SK-N-SH (cell line): ENCODE data around the gene KARS1. TPM values are rescaled to one million over a fixed set of nuclear protein-coding genes. Genes with fewer than 3 reads are reported as not detected.

Experiments
- CTCF ChIA-PET: fragments of 300-600, 350-600 bp; formaldehyde crosslinking; extraction: SDS; loops from one replicate; lab custom pipeline; 2021; lab: Yijun Ruan, JAX
- POLR2A ChIA-PET: fragments of 350-600 bp; sonication (Branson Sonifier 250); formaldehyde crosslinking; extraction: SDS; loops from one replicate; lab custom pipeline; 2020; ENCODE audit warnings: antibody characterized with exemption, inconsistent platforms; lab: Yijun Ruan, JAX
- DNase-seq: peaks from one replicate; pipeline ENCODE4 v3.0.0; 2012
- H2AFZ ChIP-seq: fragments of 200-600 bp; sonication (generic); 2 replicates; pipeline ENCODE4 v1.8.1; 2016; ENCODE audit warnings: antibody characterized with exemption, mild to moderate bottlenecking, low read depth
- H3F3A ChIP-seq: fragments of 200-600 bp; sonication (generic); replicated peaks from 2 replicates; pipeline ENCODE3; 2016; ENCODE audit warnings: antibody characterized with exemption, mild to moderate bottlenecking; ENCODE audit not compliant: insufficient read depth
- H3K27ac ChIP-seq, 2 experiments: fragments of 200-500 bp in 1 of 2; fragments of 200-600 bp in 1 of 2; sonication (Bioruptor generic) in 1 of 2; sonication (generic), shearing (Covaris generic) in 1 of 2; 2 replicates each; pipeline versions ENCODE4 v1.5.1 to v1.6.1; 2014 to 2016; ENCODE audit warnings: low read depth in 2 of 2, inconsistent platforms in 1 of 2, low read length in 1 of 2, mild to moderate bottlenecking in 1 of 2, mixed read lengths in 1 of 2
- H3K27me3 ChIP-seq: fragments of 200-600 bp; sonication (generic), shearing (Covaris generic); 2 replicates; pipeline ENCODE4 v1.6.1; 2016; ENCODE audit warnings: mixed run types; ENCODE audit not compliant: insufficient read depth
- H3K36me3 ChIP-seq, 2 experiments: fragments of 200-500 bp in 1 of 2; fragments of 200-600 bp in 1 of 2; sonication (Bioruptor generic) in 1 of 2; sonication (generic) in 1 of 2; replicated peaks in 1 of 2; 2 replicates each; pipeline versions ENCODE3 to v1.5.1; 2014 to 2016; ENCODE audit warnings: low read length in 1 of 2, mild to moderate bottlenecking in 1 of 2; ENCODE audit not compliant: insufficient read depth in 2 of 2, control insufficient read depth in 1 of 2
- H3K4me1 ChIP-seq, 2 experiments: fragments of 200-500 bp in 1 of 2; fragments of 200-600 bp in 1 of 2; sonication (Bioruptor generic) in 1 of 2; sonication (generic), shearing (Covaris generic) in 1 of 2; 2 replicates each; pipeline versions ENCODE4 v1.5.1 to v1.6.1; 2014 to 2016; ENCODE audit warnings: low read depth in 1 of 2, low read length in 1 of 2, mixed run types in 1 of 2; ENCODE audit not compliant: insufficient read depth in 2 of 2, control insufficient read depth in 1 of 2
- H3K4me2 ChIP-seq: fragments of 200-600 bp; sonication (generic), shearing (Covaris generic); 2 replicates; pipeline ENCODE4 v1.6.1; 2017; ENCODE audit warnings: mixed run types
- H3K4me3 ChIP-seq, 2 experiments: fragments of 200-500 bp in 1 of 2; fragments of 200-600 bp in 1 of 2; sonication (Bioruptor generic) in 1 of 2; sonication (generic), shearing (Covaris generic) in 1 of 2; 2 replicates each; pipeline versions ENCODE4 v1.5.1 to v1.8.1; 2014 to 2016; ENCODE audit warnings: low read depth in 2 of 2, inconsistent platforms in 1 of 2, low read length in 1 of 2, mild to moderate bottlenecking in 1 of 2, mixed read lengths in 1 of 2, moderate library complexity in 1 of 2
- H3K79me2 ChIP-seq: fragments of 200-600 bp; sonication (generic); 2 replicates; pipeline ENCODE4 v1.8.1; 2017; ENCODE audit warnings: mild to moderate bottlenecking; ENCODE audit not compliant: insufficient read depth
- H3K9ac ChIP-seq: fragments of 200-600 bp; sonication (generic); 2 replicates; pipeline ENCODE4 v1.6.1; 2017; ENCODE audit warnings: mixed run types
- H3K9me2 ChIP-seq: fragments of 200-600 bp; sonication (generic); 2 replicates; pipeline ENCODE4 v1.6.1; 2017; ENCODE audit warnings: mixed run types
- H3K9me3 ChIP-seq: fragments of 200-600 bp; sonication (generic); 2 replicates; pipeline ENCODE4 v1.6.1; 2017; ENCODE audit warnings: mixed run types, mild to moderate bottlenecking, moderate library complexity
- H4K20me1 ChIP-seq: fragments of 200-600 bp; sonication (generic); 2 replicates; pipeline ENCODE4 v1.6.1; 2017; ENCODE audit warnings: mild to moderate bottlenecking, mixed run types; ENCODE audit not compliant: insufficient read depth
- CHD2 ChIP-seq: fragments of 150-350 bp; IDR thresholded peaks from 2 replicates; pipeline ENCODE4 v1.6.1; 2018; ENCODE audit warnings: low read length; ENCODE audit not compliant: partially characterized antibody
- CTCF ChIP-seq: fragments of 200-600 bp; sonication (generic); IDR thresholded peaks from 2 replicates; pipeline ENCODE4 v1.6.1; 2017; ENCODE audit warnings: antibody characterized with exemption, mild to moderate bottlenecking, moderate library complexity
- EP300 ChIP-seq, 2 experiments: IDR thresholded peaks; 2 replicates each; pipeline versions ENCODE4 v1.4.0 to v1.6.1; 2012; ENCODE audit warnings: borderline replicate concordance in 1 of 2, low read depth in 1 of 2, low read length in 1 of 2
- FOSL2 ChIP-seq: IDR thresholded peaks from 2 replicates; pipeline ENCODE4 v1.4.0; 2012; ENCODE audit warnings: low read depth, mild to moderate bottlenecking, moderate library complexity, borderline replicate concordance
- MXI1 ChIP-seq: IDR thresholded peaks from 2 replicates; pipeline ENCODE4 v1.6.1; 2012; ENCODE audit warnings: mild to moderate bottlenecking, low read depth, low read length, improper control_type of control experiment
- NFIC ChIP-seq: IDR thresholded peaks from 2 replicates; pipeline ENCODE4 v1.4.0; 2012; ENCODE audit warnings: borderline replicate concordance
- NRF1 ChIP-seq: IDR thresholded peaks from 2 replicates; pipeline ENCODE4 v1.6.1; 2012; ENCODE audit warnings: low read depth, mild to moderate bottlenecking, low read length
- POLR2AphosphoS5 ChIP-seq: IDR thresholded peaks from 2 replicates; pipeline ENCODE4 v1.6.1; 2012; ENCODE audit warnings: low read depth, low read length
- RAD21 ChIP-seq: IDR thresholded peaks from 2 replicates; pipeline ENCODE4 v1.6.1; 2012; ENCODE audit warnings: mild to moderate bottlenecking, low read length
- REST ChIP-seq: IDR thresholded peaks from 2 replicates; pipeline ENCODE4 v1.6.1; 2012; ENCODE audit warnings: mild to moderate bottlenecking, low read depth, low read length, moderate library complexity
- RFX5 ChIP-seq: IDR thresholded peaks from 2 replicates; pipeline ENCODE4 v1.6.1; 2012; ENCODE audit warnings: mild to moderate bottlenecking, improper control_type of control experiment, low read length
- SIN3A ChIP-seq: IDR thresholded peaks from 2 replicates; pipeline ENCODE4 v1.6.1; 2012; ENCODE audit warnings: low read depth, mild to moderate bottlenecking, low read length, moderate library complexity, borderline replicate concordance
- TAF1 ChIP-seq: IDR thresholded peaks from 2 replicates; pipeline ENCODE4 v1.6.1; 2012; ENCODE audit warnings: low read depth, mild to moderate bottlenecking, low read length, moderate library complexity, borderline replicate concordance
- USF2 ChIP-seq: fragments of 150-350 bp; IDR thresholded peaks from 2 replicates; pipeline ENCODE4 v1.6.1; 2017; ENCODE audit warnings: antibody characterized with exemption, low read length, low read depth, borderline replicate concordance
- WGBS: methylation state at CpG from one replicate; pipeline ENCODE4 v1.1.6; 2017; ENCODE audit warnings: low lambda C conversion rate; 5-methylcytosine and 5-hydroxymethylcytosine counted together
- polyA plus RNA-seq, 3 experiments: library from polyadenylated mRNA; depleted of rRNA; stranded (reverse); fragments of >200 nt; gene quantifications; 2 replicates each; pipeline ENCODE4 v1.2.3, GENCODE V29; 2012

KARS1 gene
- polyA plus RNA-seq, 1 of the 3 experiments (the other 2 are of a cell fraction), result 134 TPM

GRCh38 chr16:75628351-75628750, 19.1 kb downstream of the KARS1 start:
- DNase-seq, result no peak
- H3K9ac ChIP-seq, result no peak overlapping the region
- TF ChIP-seq SIN3A (no peak), TAF1 (no peak), CHD2 (no peak), NRF1 (no peak), CTCF (no peak), FOSL2 (no peak), MXI1 (no peak), REST (no peak), POLR2AphosphoS5 (no peak), RAD21 (no peak), RFX5 (no peak), NFIC (no peak), USF2 (no peak), EP300 (IDR thresholded peaks at IDR 0.05; ENCODE audit: borderline replicate concordance in 1 of 2, low read depth in 1 of 2, low read length in 1 of 2) (no peak)
- no peak overlapping the region for H2AFZ ChIP-seq
- no peaks in the 10 kb centered on the region for H3K9me3 ChIP-seq
- no peaks in the 10 kb centered on the region for H4K20me1 ChIP-seq
- no peaks in the 10 kb centered on the region for H3K4me1 ChIP-seq
- H3K79me2 ChIP-seq, result no peaks in the 10 kb centered on the region
- peaks cover 39 to 70% of the 10 kb centered on the region in 2 experiments for H3K36me3 ChIP-seq
- ChIA-PET CTCF (no interaction called here), POLR2A (no interaction called here)
- H3K4me2 ChIP-seq, result no peak overlapping the region
- no peak overlapping the region for H3K4me3 ChIP-seq
- peaks cover 16% of the 10 kb centered on the region for H3F3A ChIP-seq
- H3K9me2 ChIP-seq, result no peaks in the 10 kb centered on the region
- no peaks in the 10 kb centered on the region for H3K27me3 ChIP-seq
- 93% methylated on average over 4 of the region's 4 CpGs for WGBS
- no peak overlapping the region; a peak in 1 of 4 replicates for H3K27ac ChIP-seq
